ENCODE results near the gene IL4R. TPM values are rescaled to one million over a fixed set of nuclear protein-coding genes. Genes with fewer than 3 reads are reported as not detected.
A peak's percentile ranks its signal among the peaks of the same experiment; 100 is the strongest.

Gene IL4R
- total and polyA plus RNA-seq, 10 of the 15 experiments (the other 5 are each of a cell fraction or from before 2014, with no cell fraction given): 2.6 to 70.4 (median 36.6) TPM

DNA sequence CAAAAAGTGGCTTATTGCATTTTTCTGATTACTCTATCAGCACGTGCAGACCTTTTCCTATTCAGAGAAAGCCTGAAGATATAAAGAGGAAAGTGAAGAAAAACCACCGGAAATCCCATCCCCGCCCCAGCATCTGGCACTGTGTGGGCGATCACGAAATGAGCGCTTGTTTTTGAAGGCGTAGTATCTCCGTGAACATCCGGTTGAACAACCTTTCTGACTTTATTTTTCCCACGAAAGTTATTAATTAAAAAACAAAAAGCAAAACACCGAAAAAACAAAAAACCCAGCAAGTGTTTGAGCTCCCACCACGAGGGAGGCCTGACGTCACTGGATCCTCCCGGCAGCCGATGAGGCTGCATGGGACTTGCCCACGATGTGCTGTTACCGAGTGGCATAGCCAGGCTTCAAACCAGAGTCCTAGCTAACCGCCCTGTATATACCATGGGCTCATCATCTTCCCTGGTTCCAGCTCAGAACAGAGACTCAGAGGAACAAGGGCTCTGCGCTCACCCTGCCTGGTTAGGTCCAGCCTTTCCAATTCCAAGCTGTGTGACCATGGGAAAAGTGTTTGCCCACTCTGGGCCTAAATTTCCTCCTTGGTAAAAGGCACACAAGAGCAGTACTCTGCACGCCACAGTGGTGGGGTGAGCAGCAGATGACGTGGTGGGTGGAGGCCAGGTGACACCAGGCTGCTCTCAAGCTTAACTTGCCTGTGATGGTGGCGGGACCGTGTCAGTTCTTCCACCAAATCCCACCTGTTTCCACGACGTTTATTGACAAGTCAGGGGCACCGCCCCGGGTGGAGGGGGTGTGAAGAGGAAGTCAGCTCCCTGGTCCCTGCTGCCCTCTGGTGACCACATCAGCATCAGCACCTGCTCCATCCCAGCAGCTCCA, 53.9 kb downstream of the IL4R start (continued):
- TF ChIP-seq, protein P1, sequence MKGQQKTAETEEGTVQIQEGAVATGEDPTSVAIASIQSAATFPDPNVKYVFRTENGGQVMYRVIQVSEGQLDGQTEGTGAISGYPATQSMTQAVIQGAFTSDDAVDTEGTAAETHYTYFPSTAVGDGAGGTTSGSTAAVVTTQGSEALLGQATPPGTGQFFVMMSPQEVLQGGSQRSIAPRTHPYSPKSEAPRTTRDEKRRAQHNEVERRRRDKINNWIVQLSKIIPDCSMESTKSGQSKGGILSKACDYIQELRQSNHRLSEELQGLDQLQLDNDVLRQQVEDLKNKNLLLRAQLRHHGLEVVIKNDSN (IDR thresholded peaks at IDR 0.05; ENCODE audit: borderline replicate concordance, extremely low read length, insufficient read depth, low read depth, low read length): peak; percentile 4
- TF ChIP-seq NFYA (IDR thresholded peaks at IDR 0.05; ENCODE audit: borderline replicate concordance, low read depth, low read length) (no peak), SREBF2 (IDR thresholded peaks at IDR 0.05; ENCODE audit: low read length) (no peak), SUZ12 (IDR thresholded peaks at IDR 0.05; ENCODE audit: unreplicated experiment) (no peak), ZNF384 (IDR thresholded peaks at IDR 0.05; ENCODE audit: borderline replicate concordance, low read depth, low read length) (peak; percentile 47; the same call in 1 of the 2 replicates), ZBTB33 (IDR thresholded peaks at IDR 0.05) (no peak), JUND (IDR thresholded peaks at IDR 0.05; ENCODE audit: low read depth, low read length) (no peak), FOS (IDR thresholded peaks at IDR 0.05; ENCODE audit: borderline replicate concordance, extremely low read depth, insufficient read length) (no peak), RB1 (IDR thresholded peaks at IDR 0.05; ENCODE audit: borderline replicate concordance) (peak; percentile 81; the same call in 1 of the 2 replicates), ZZZ3 (IDR thresholded peaks at IDR 0.05; ENCODE audit: control insufficient read depth, insufficient read length, low read depth) (no peak), CHD4 (IDR thresholded peaks at IDR 0.05) (peak; percentile 70; the same call in 1 of the 2 replicates), RELB (IDR thresholded peaks at IDR 0.05; ENCODE audit: low read depth) (peak; percentile 74)
- TF ChIP-seq, protein P2, sequence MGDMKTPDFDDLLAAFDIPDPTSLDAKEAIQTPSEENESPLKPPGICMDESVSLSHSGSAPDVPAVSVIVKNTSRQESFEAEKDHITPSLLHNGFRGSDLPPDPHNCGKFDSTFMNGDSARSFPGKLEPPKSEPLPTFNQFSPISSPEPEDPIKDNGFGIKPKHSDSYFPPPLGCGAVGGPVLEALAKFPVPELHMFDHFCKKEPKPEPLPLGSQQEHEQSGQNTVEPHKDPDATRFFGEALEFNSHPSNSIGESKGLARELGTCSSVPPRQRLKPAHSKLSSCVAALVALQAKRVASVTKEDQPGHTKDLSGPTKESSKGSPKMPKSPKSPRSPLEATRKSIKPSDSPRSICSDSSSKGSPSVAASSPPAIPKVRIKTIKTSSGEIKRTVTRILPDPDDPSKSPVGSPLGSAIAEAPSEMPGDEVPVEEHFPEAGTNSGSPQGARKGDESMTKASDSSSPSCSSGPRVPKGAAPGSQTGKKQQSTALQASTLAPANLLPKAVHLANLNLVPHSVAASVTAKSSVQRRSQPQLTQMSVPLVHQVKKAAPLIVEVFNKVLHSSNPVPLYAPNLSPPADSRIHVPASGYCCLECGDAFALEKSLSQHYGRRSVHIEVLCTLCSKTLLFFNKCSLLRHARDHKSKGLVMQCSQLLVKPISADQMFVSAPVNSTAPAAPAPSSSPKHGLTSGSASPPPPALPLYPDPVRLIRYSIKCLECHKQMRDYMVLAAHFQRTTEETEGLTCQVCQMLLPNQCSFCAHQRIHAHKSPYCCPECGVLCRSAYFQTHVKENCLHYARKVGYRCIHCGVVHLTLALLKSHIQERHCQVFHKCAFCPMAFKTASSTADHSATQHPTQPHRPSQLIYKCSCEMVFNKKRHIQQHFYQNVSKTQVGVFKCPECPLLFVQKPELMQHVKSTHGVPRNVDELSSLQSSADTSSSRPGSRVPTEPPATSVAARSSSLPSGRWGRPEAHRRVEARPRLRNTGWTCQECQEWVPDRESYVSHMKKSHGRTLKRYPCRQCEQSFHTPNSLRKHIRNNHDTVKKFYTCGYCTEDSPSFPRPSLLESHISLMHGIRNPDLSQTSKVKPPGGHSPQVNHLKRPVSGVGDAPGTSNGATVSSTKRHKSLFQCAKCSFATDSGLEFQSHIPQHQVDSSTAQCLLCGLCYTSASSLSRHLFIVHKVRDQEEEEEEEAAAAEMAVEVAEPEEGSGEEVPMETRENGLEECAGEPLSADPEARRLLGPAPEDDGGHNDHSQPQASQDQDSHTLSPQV (IDR thresholded peaks at IDR 0.05): peak; percentile 73; the same call in 1 of the 2 replicates
- TF ChIP-seq, protein P3, sequence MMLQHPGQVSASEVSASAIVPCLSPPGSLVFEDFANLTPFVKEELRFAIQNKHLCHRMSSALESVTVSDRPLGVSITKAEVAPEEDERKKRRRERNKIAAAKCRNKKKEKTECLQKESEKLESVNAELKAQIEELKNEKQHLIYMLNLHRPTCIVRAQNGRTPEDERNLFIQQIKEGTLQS (IDR thresholded peaks at IDR 0.05; ENCODE audit: borderline replicate concordance, extremely low read depth, low read depth, low read length): no peak
- TF ChIP-seq, protein P4, sequence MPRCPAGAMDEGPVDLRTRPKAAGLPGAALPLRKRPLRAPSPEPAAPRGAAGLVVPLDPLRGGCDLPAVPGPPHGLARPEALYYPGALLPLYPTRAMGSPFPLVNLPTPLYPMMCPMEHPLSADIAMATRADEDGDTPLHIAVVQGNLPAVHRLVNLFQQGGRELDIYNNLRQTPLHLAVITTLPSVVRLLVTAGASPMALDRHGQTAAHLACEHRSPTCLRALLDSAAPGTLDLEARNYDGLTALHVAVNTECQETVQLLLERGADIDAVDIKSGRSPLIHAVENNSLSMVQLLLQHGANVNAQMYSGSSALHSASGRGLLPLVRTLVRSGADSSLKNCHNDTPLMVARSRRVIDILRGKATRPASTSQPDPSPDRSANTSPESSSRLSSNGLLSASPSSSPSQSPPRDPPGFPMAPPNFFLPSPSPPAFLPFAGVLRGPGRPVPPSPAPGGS (IDR thresholded peaks at IDR 0.05; ENCODE audit: borderline replicate concordance, insufficient read depth, low read depth, low read length, poor library complexity, severe bottlenecking): peak; percentile 80
